Urinary bladder (tissue), 4 donors: ENCODE measurements around the gene COG4. TPM values are rescaled to one million over a fixed set of nuclear protein-coding genes. Genes with fewer than 3 reads are reported as not detected.
"Not testable (repeated sequence)": the region's sequence is repeated elsewhere in the genome, so short reads cannot be mapped to it uniquely, and the experiment has no call there.

Experiments
- DNase-seq: peaks from one replicate; pipeline ENCODE4 v3.0.0-alpha.2; 2015; ENCODE audit errors: extremely low spot score
- H3K27ac ChIP-seq: one replicate; pipeline ENCODE4 v1.5.1; 2013; ENCODE audit warnings: low read depth, mild to moderate bottlenecking, moderate library complexity
- H3K36me3 ChIP-seq: one replicate; pipeline ENCODE4 v1.6.1; 2013; ENCODE audit warnings: mild to moderate bottlenecking, moderate library complexity; ENCODE audit not compliant: insufficient read depth
- H3K4me1 ChIP-seq: one replicate; pipeline ENCODE4 v1.6.1; 2013; ENCODE audit warnings: mild to moderate bottlenecking, moderate library complexity; ENCODE audit not compliant: insufficient read depth
- H3K4me3 ChIP-seq: one replicate; pipeline ENCODE4 v1.5.1; 2013; ENCODE audit warnings: low read depth, low read length
- WGBS: extraction: QIAGEN DNeasy Blood & Tissue Kit; methylation state at CpG from one replicate; pipeline ENCODE4 v1.1.7; 2013; 5-methylcytosine and 5-hydroxymethylcytosine counted together
- polyA plus RNA-seq: library from polyadenylated mRNA; stranded (reverse); fragments of 200-250 nt; gene quantifications from one replicate; pipeline ENCODE4 v1.2.3, GENCODE V29; 2013
- total RNA-seq: library from RNA; depleted of rRNA; stranded (reverse); fragments of >200 nt; gene quantifications from one replicate; pipeline ENCODE4 v1.2.3, GENCODE V29; 2014
- donor health status: healthy with polysubstance abuse.
- donor health status: healthy.

Gene COG4
- total and polyA plus RNA-seq, 2 donors, result 34.6 to 47.8 TPM

DNA sequence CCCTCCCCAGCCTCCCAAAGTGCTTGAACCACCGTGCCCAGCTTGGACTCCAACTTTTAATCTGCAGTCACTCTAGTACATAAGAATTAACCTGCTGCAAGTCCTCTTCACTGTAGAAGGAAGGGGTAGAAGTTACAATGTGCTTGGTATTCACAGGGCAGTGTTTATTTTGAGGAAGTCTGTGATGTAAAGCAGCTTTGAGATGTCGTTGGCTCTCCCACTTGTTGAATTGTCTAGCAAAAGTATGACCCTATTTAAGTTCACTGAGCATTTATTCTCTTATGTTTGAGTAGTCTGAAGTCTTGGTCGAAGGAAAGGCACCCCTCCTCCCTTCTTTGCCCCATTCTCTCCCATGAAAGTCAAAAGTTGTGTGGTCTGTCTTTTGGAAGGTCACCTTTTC is 28.4 kb upstream of the COG4 start:
- WGBS, result 82% methylated on average over 3 of the region's 3 CpGs
- H3K27ac ChIP-seq, result no peak overlapping the region
- H3K4me3 ChIP-seq, result no peak overlapping the region
- no peak for DNase-seq
- H3K36me3 ChIP-seq, result peaks cover 7% of the 10 kb centered on the region
- H3K4me1 ChIP-seq, result no peaks in the 10 kb centered on the region

DNA sequence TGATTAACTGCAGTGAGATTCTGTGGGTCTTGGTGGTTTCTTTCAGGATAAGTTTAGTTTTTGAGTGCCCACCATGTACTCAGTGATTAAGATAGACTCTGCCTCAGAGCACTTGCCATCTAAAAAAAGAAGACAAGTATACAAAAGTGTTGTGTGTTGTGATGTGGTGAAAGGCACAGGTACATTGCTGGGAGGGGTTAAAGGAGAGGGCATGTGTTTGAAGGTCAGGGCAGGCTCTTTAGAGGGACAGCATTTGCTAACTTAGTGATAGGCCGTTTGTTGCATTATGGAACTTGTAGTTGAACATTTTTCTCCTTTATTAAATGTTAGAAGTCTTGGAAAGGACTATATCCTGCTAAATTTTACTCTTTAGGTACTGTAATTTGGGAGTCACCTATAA is 26.7 kb upstream of the COG4 start:
- no peak for DNase-seq
- WGBS, result 3% methylated on average over 1 of the region's 1 CpG
- peaks cover 11% of the 10 kb centered on the region for H3K36me3 ChIP-seq
- H3K4me1 ChIP-seq, result no peaks in the 10 kb centered on the region
- no peak overlapping the region for H3K27ac ChIP-seq
- H3K4me3 ChIP-seq, result no peak overlapping the region

DNA sequence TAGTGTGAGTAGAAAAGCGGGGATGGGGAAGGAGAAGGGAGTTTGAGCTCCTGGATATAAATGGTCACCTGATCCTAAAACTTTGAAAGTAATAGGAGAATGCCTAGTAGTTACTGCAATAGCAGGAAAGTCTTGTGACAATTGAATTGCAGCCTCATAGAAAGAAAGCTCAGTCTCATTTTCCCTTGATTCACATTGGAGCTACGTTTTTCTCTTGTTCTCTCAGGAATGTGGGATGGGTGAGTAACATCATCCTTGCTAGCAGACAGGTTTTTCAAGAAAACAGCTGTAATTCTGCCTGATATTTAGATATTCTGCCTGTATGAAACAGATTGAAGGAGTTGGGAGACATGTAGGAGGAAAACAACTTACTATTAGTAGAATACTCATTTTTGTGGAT is 25.6 kb upstream of the COG4 start:
- peaks cover 12% of the 10 kb centered on the region for H3K36me3 ChIP-seq
- no peaks in the 10 kb centered on the region for H3K4me1 ChIP-seq
- H3K27ac ChIP-seq, result no peak overlapping the region
- H3K4me3 ChIP-seq, result no peak overlapping the region
- 73% methylated on average over 2 of the region's 2 CpGs for WGBS
- DNase-seq, result no peak

DNA sequence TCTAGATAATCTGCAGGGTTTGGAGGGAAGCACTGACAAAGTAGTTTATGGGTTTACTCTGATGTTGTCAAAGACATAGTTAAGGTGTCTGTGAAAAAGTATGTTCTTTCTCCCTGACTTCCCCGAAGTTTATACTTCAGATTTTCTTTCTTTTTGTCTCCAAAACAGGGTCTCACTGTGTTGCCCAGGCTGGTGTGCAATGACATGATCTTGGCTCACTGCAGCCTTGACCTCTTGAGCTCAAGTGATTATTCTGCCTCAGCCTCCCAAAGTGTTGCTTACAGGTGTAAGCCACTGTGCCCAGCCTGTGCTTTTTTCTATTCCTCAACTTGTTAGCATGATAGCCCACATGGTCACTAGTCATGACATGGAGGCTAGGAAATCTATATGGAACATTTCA is 21.2 kb upstream of the COG4 start:
- no peak overlapping the region for H3K4me3 ChIP-seq
- no peak for DNase-seq
- H3K27ac ChIP-seq, result no peak overlapping the region
- WGBS, result 82% methylated on average over 1 of the region's 1 CpG
- no peaks in the 10 kb centered on the region for H3K4me1 ChIP-seq
- peaks cover 16% of the 10 kb centered on the region for H3K36me3 ChIP-seq

DNA sequence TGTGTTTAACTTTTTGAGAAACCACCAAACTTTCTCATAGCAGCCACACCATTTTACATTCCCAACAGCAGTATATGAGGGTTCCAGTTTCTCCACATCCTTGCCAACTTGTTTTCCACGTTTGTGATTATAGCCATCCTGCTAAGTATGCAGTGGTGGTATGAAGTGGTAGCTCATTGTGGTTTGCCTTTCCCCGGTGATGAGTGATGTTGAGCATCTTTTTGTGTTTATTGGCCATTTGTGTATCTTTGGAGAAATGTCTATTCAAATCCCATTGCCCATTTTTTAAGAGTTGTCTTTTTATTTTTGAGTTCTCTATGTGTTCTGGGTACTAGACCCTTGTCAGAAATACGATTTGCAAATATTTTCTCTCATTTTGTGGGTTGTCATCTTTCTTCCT is 17.6 kb upstream of the COG4 start:
- Histone ChIP-seq H3K27ac (no peak overlapping the region), H3K4me3 (no peak overlapping the region), H3K4me1 (no peaks in the 10 kb centered on the region), H3K36me3 (peaks cover 22% of the 10 kb centered on the region)
- DNase-seq, result no peak
- WGBS, result 62% methylated on average over 3 of the region's 3 CpGs

DNA sequence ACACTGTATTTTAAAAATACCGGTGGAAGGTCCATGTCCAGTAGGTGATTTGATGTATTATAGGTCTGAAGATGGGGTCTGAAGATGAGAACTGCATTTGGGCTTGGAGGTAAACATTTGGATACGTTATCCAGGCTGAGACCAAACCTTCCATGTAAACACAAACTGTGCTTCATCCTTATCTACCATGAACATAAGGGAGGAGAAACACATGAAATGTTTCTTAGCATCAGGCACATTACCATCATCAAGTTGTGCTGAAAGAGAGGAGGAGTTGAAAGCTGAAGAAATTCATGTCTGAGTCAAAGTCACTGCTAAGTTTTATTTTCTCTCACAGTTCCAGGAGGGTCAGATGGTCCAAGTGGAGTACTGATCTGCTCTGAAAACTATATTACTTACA is 11.6 kb upstream of the COG4 start:
- no peak overlapping the region for H3K4me3 ChIP-seq
- H3K27ac ChIP-seq, result no peak overlapping the region
- 68% methylated on average over 2 of the region's 2 CpGs for WGBS
- no peaks in the 10 kb centered on the region for H3K4me1 ChIP-seq
- H3K36me3 ChIP-seq, result peaks cover 20% of the 10 kb centered on the region
- DNase-seq, result no peak

DNA sequence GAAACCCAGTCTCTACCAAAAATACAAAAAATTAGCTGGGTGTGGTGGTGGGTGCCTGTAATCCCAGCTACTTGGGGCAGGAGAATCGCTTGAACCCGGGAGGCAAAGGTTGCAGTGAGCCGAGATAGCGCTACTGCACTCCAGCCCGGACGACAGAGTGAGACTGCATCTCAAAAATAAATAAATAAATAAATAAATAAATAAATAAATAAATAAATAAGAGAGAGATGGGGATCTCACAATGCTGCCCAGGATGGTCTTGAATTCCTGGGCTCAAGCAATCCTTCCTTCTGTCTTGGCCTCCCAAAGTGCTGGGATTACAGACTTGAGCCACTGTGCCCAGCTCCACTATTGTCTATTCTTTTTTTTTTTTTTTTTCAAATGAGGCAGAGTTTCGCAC is 6.6 kb upstream of the COG4 start:
- H3K27ac ChIP-seq, H3K4me1 ChIP-seq, DNase-seq, H3K4me3 ChIP-seq: not testable (repeated sequence)
- 95% methylated on average over 7 of the region's 7 CpGs for WGBS
- peaks cover 11% of the 10 kb centered on the region for H3K36me3 ChIP-seq

DNA sequence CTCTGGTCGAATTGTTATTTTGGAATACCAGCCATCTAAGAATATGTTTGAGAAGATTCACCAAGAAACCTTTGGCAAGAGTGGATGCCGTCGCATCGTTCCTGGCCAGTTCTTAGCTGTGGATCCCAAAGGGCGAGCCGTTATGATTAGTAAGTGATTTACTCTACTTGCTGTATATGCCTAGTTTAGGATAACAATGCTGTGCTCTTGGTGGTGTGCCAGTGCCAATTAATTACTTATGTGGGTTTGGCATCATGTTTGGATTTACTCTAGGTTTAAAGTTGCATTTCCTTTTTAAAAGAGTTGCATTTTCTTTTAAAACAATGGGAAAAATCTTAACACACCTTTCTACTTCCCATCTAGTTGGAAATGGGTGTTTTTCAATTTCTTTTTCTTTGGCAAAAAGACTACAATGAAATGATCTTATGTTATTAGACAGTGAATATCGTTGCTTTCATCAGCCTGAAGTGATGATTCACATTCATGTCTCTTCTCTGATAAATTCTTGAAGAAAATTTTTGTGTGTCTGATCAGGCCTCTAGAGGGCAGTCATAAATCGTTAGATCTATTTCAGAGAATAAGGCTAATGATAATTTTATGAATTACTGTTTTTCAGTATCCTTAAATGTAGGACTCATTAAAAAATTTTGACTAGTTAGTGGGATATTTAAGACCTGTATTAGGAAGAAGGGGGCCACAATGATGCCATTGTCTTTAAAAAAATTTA is 5.9 kb upstream of the COG4 start:
- H3K36me3 ChIP-seq, result peaks cover 11% of the 10 kb centered on the region
- DNase-seq, result no peak
- H3K4me3 ChIP-seq, result no peak overlapping the region
- 69% methylated on average over 8 of the region's 8 CpGs for WGBS
- no peak overlapping the region for H3K27ac ChIP-seq
- no peaks in the 10 kb centered on the region for H3K4me1 ChIP-seq

DNA sequence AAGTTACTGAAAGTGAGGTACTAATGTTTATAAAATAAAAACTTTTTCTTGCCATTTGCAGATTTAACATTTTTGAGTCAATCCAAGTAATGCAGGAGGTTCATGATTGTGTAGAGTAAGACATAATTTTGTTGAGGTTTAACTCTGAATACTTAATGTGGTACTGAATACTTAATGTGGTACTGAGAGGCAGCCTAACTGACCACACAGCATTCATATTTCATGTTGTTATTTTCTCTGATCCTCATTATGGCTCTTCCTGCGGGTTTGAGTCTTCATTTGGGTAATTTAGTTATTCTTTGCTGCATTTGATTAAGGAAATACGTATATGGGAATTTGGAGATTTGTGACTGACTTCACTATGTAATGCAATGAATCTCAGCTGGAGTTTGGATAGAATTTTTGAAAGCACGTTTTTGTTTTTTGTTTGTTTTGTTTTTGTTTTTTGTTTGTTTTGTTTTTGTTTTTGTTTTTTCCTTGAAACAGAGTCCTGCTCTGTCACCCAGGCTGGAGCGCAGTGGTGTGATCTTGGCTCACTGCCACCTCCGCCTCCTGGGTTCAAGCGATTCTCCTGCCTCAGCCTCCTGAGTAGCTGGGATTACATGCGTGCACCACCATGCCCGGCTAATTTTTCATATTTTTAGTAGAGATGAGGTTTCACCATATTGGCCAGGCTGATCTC is 4.1 kb upstream of the COG4 start:
- no peak for DNase-seq
- Histone ChIP-seq H3K4me3 (no peak overlapping the region), H3K4me1 (no peaks in the 10 kb centered on the region), H3K36me3 (peaks cover 6% of the 10 kb centered on the region), H3K27ac (no peak overlapping the region)
- WGBS, result 78% methylated on average over 8 of the region's 8 CpGs

DNA sequence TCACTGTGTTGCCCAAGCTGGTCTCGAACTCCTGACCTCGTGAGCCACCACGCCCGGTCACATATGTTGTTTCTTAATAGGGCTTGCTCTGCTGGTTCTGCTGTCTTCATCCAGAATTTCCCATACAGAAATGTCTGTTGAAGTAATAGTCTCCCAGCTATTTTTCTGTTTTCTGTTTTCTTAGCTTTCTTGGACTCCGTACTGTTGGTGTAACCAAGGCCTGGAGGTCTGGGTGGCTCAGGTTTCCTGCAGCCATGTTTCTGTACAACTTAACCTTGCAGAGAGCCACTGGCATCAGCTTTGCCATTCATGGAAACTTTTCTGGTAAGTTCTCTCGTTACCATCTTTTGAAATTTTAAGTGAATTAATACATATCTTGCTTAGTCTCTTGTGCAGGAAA is 3.0 kb upstream of the COG4 start:
- H3K4me1 ChIP-seq, result no peaks in the 10 kb centered on the region
- 70% methylated on average over 6 of the region's 6 CpGs for WGBS

DNA sequence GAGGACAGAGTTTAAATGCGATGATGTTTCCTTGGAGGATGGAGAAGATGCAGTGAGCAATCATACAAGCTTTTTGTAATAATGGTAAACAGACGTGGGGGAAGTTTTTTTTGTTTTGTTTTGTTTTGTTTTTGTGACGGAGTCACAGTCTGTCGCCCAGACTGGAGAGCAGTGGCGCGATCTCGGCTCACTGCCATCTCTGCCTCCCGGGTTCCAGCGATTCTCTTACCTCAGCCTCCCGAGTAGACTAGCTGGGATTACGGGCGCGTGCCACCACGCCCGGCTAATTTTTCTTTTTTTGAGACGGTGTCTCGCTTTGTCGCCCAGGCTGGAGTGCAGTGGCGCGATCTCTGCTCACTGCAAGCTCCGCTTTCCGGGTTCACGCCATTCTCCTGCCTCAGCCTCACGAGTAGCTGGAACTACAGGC is 1.1 kb upstream of the COG4 start:
- peak overlapping the region; percentile 64 for H3K4me3 ChIP-seq
- H3K36me3 ChIP-seq, DNase-seq, H3K4me1 ChIP-seq: not testable (repeated sequence)
- H3K27ac ChIP-seq, result peak overlapping the region; percentile 82
- WGBS, result under 1% methylated on average over 24 of the region's 24 CpGs

More for the DNA sequence above, 3.0 kb upstream of the COG4 start:
- H3K36me3 ChIP-seq, result peaks cover 4% of the 10 kb centered on the region
- no peak overlapping the region for H3K27ac ChIP-seq
- DNase-seq, result no peak
- H3K4me3 ChIP-seq, result no peak overlapping the region

DNA sequence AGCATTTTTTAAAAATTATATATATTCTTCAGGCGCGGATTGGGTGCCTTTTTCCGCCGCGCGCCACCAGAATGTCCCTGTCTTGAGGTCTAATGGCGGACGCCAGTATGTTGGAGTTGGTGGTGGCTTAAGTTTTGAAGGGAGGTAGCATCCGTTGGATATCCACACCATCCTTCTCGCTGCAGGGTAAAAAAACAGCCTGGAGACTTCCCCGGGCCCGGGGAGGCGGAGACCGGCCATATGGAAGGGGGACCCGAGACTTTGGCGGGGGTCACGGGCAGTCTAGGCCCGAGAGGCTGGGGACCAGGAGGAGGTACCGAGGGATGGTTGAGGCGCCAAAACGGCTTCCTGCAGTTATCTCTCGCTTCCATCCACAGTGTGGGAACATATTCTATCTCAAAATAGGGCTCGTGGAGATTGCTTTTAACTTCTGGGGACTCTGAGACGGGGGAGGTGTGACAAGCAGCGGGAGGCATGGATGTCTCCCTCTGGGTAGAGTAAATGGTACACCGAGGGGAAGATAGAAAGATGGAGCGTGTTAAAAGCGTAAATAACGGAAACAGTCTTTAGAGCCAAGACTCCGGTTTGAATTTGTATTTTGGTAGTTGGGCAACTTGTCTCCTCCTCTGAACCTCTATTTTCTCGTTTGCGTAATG is 517 bp upstream of the COG4 start, which contains the start of gene SF3B3:
TSS of gene SF3B3 (plus strand) at position 74 of the 656 bp plus-strand sequence. CDS start 2,841 bp downstream, outside the sequence.
- under 1% methylated on average over 32 of the region's 32 CpGs for WGBS
- H3K4me1 ChIP-seq, result no peaks in the 10 kb centered on the region

DNA sequence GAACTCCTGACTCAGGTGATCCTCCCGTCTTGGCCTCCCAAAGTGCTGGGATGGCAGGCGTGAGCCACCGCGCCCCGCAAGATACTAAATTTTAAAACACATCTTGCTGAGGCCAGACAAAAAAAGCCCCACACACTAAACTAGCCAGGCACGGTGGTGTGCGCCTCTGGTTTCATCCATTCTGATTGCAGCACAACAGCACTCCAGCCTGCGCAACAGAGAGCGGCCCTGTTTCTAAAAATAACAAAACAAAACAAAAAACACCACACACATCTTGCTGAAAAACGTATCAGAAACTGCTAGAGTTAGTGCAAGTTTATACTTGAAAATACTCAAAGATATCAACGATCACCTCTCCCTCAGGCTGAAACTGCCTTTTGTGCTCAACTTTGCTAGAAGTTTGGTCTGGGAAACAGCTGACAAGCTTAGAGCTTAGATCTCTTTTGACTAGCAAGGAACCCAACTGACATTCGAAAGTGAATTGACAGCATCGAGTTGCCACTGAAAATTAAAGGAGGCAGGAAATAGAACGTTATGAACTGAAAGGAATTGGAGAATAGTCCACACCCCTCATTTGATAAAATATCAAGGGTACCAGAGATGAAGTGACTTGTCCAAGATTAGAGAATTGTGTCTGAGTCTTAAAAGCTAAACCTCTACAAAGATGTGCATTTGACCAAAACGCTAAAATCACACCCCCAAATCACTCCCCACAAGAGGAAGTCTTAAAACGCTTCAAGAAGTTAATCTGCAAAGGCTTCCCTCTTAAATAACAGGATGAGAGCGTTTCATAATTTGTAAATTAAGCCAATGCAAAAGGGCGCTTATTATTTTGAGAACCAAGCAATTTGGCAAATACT is 908 bp downstream of the COG4 start:
- Histone ChIP-seq H3K4me3 (peak overlapping the region; percentile 64), H3K4me1 (no peaks in the 10 kb centered on the region)

More for the DNA sequence above, 517 bp upstream of the COG4 start, which contains the start of gene SF3B3:
- peak within 1 kb of the TSS; percentile 82 for H3K27ac ChIP-seq
- H3K4me3 ChIP-seq, result peak within 1 kb of the TSS; percentile 64
- H3K36me3 ChIP-seq, result peaks cover 1% of the 10 kb centered on the region
- no peak for DNase-seq

More for the DNA sequence above, 908 bp downstream of the COG4 start:
- Histone ChIP-seq H3K27ac (no peak overlapping the region), H3K36me3 (peaks cover 1% of the 10 kb centered on the region)
- DNase-seq, result no peak
- 54% methylated on average over 18 of the region's 18 CpGs for WGBS
